IPS-NIHi11 (cell line): ENCODE measurements around the gene AGBL4.

ENCODE experiments used
- DNase-seq: peaks from one replicate; pipeline ENCODE4 v3.0.0; 2012; ENCODE audit warnings: mixed read lengths, low spot score

AGBL4 gene

GRCh38 chr1:48887796-48888195 is 1136.0 kb downstream of the AGBL4 start:
- DNase-seq: no peak

- no peak for DNase-seq
These were observed 1141.7 kb downstream of the AGBL4 start for GRCh38 chr1:48882020-48882419.

GRCh38 chr1:48878191-48878940 is 1145.4 kb downstream of the AGBL4 start:
- no peak for DNase-seq

- no peak for DNase-seq
These were observed 1147.4 kb downstream of the AGBL4 start for GRCh38 chr1:48876330-48876785.

GRCh38 chr1:48875552-48876329 is 1148.0 kb downstream of the AGBL4 start:
- DNase-seq: no peak

GRCh38 chr1:48873944-48874343 is 1149.8 kb downstream of the AGBL4 start:
- DNase-seq: peak; percentile 33

- peak; percentile 35 for DNase-seq
These were observed 1153.2 kb downstream of the AGBL4 start for GRCh38 chr1:48870596-48870995.

GRCh38 chr1:48869116-48869893 is 1154.4 kb downstream of the AGBL4 start:
- peak; percentile 25 for DNase-seq

GRCh38 chr1:48864913-48865312 is 1158.8 kb downstream of the AGBL4 start:
- no peak for DNase-seq

- no peak for DNase-seq
These were observed 1164.3 kb downstream of the AGBL4 start for GRCh38 chr1:48859456-48859855.

- DNase-seq: no peak
These were observed 1165.4 kb downstream of the AGBL4 start for GRCh38 chr1:48858200-48858920.

- DNase-seq: no peak
These were observed 1170.7 kb downstream of the AGBL4 start for GRCh38 chr1:48853006-48853405.

- no peak for DNase-seq
These were observed 1172.1 kb downstream of the AGBL4 start for GRCh38 chr1:48851638-48852037.

- DNase-seq: no peak
These were observed 1175.7 kb downstream of the AGBL4 start for GRCh38 chr1:48848035-48848434.

- no peak for DNase-seq
These were observed 1177.3 kb downstream of the AGBL4 start for GRCh38 chr1:48846441-48846840.

GRCh38 chr1:48844187-48844586 is 1179.6 kb downstream of the AGBL4 start:
- no peak for DNase-seq

GRCh38 chr1:48841966-48842365 is 1181.8 kb downstream of the AGBL4 start:
- DNase-seq: no peak

GRCh38 chr1:48841461-48841860 is 1182.3 kb downstream of the AGBL4 start:
- DNase-seq: no peak

- no peak for DNase-seq
These were observed 1192.4 kb downstream of the AGBL4 start for GRCh38 chr1:48831120-48831978.

- no peak for DNase-seq
These were observed 1193.0 kb downstream of the AGBL4 start for GRCh38 chr1:48830715-48831114.

- no peak for DNase-seq
These were observed 1194.3 kb downstream of the AGBL4 start for GRCh38 chr1:48829446-48829845.
